ENCODE results near the gene ADARB1.

GRCh38 chr21:45132841-45133573 lies 58.6 kb downstream of the ADARB1 start:
- TF ChIP-seq POLR2A (IDR thresholded peaks at IDR 0.05; ENCODE audit: low read depth, low read length): no peak
- no peak for TF ChIP-seq POLR2AphosphoS5 (IDR thresholded peaks at IDR 0.05; ENCODE audit: low read depth, low read length)

Measured in GM12892 (cell line).